Smooth muscle cell (in vitro differentiated cells): ENCODE measurements around the gene MINK1. TPM values are rescaled to one million over a fixed set of nuclear protein-coding genes. Genes with fewer than 3 reads are reported as not detected.

Experiments
- DNase-seq: peaks from one replicate; lab custom pipeline; 2025; ENCODE audit not compliant: unreplicated experiment; lab: John Stamatoyannopoulos, UW
- H2AFZ ChIP-seq: fragments of 200-600 bp; sonication (generic); 2 replicates; pipeline ENCODE4 v1.6.0; 2016; ENCODE audit warnings: antibody characterized with exemption, low read depth, mild to moderate bottlenecking
- H3F3A ChIP-seq: fragments of 200-600 bp; sonication (generic); 2 replicates; pipeline ENCODE4 v1.6.0; 2017; ENCODE audit warnings: antibody characterized with exemption, low read depth
- H3K27ac ChIP-seq: fragments of 200-600 bp; sonication (generic); 2 replicates; pipeline ENCODE4 v1.5.1; 2016; ENCODE audit warnings: low read depth, mild to moderate bottlenecking
- H3K27me3 ChIP-seq: fragments of 200-600 bp; sonication (generic); 2 replicates; pipeline ENCODE4 v1.6.1; 2016; ENCODE audit warnings: low read depth, mild to moderate bottlenecking
- H3K36me3 ChIP-seq: fragments of 200-600 bp; sonication (generic); 2 replicates; pipeline ENCODE4 v1.5.1; 2016; ENCODE audit warnings: low read depth
- H3K4me1 ChIP-seq: fragments of 200-600 bp; sonication (generic); 2 replicates; pipeline ENCODE4 v1.5.1; 2016; ENCODE audit warnings: low read depth
- H3K4me2 ChIP-seq: fragments of 200-600 bp; sonication (generic); 2 replicates; pipeline ENCODE4 v1.6.0; 2016; ENCODE audit warnings: mild to moderate bottlenecking
- H3K4me3 ChIP-seq: fragments of 200-600 bp; sonication (generic); 2 replicates; pipeline ENCODE4 v1.5.1; 2016; ENCODE audit warnings: mild to moderate bottlenecking
- H3K79me2 ChIP-seq: fragments of 200-600 bp; sonication (generic); 2 replicates; pipeline ENCODE4 v1.6.0; 2016; ENCODE audit warnings: low read depth, mild to moderate bottlenecking
- H3K9ac ChIP-seq: fragments of 200-600 bp; sonication (generic); 2 replicates; pipeline ENCODE4 v1.6.0; 2016; ENCODE audit warnings: low read depth
- H3K9me3 ChIP-seq: fragments of 200-600 bp; sonication (generic); replicated peaks from 2 replicates; pipeline ENCODE4 v1.5.1; 2016; ENCODE audit warnings: low read depth
- H4K20me1 ChIP-seq: fragments of 200-600 bp; sonication (generic); 2 replicates; pipeline ENCODE4 v1.6.0; 2016; ENCODE audit warnings: low read depth
- WGBS: methylation state at CpG from one replicate; pipeline ENCODE4 v1.1.7; 2016; ENCODE audit warnings: low lambda C conversion rate; 5-methylcytosine and 5-hydroxymethylcytosine counted together
- polyA plus RNA-seq: library from polyadenylated mRNA; unstranded; fragments of >200 nt; fragmentation: Nextera tagmentation; extraction: Ambion mirVana; gene quantifications from 2 replicates; pipeline ENCODE4 v1.2.1, GENCODE V29; 2016
- total RNA-seq: library from RNA; depleted of rRNA; stranded (reverse); fragments of >200 nt; gene quantifications from 2 replicates; pipeline ENCODE4 v1.2.3, GENCODE V29; 2014
- TF ChIP-seq, protein P1 (sequence below): fragments of 200-600 bp; sonication (generic); IDR thresholded peaks from 2 replicates; pipeline ENCODE4 v1.5.1; 2017; ENCODE audit warnings: borderline replicate concordance, mild to moderate bottlenecking, antibody characterized with exemption; ENCODE audit not compliant: insufficient read depth, poor library complexity, severe bottlenecking

Gene MINK1
- total and polyA plus RNA-seq, 2 experiments from 2014 or later: 26.6 to 26.8 TPM

DNA sequence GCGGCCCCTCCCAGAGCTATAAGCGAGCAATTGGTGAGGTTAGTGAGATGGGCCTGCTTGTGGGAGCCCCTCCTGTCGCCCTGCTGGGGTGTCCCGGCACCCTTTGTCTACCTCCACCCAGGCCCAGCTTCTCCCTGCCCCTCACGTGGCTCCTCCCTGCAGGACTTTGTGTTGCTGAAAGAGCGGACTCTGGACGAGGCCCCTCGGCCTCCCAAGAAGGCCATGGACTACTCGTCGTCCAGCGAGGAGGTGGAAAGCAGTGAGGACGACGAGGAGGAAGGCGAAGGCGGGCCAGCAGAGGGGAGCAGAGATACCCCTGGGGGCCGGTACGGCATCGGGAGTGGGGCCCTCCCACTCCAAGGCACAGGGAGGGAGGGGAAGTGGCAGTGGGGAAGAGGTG is 60.1 kb downstream of the MINK1 start:
- Histone ChIP-seq H3K9me3 (no peaks in the 10 kb centered on the region), H3K4me1 (no peaks in the 10 kb centered on the region), H3K27ac (no peak overlapping the region), H3K27me3 (no peaks in the 10 kb centered on the region), H3K36me3 (no peaks in the 10 kb centered on the region), H3K4me3 (no peak overlapping the region), H3K9ac (no peak overlapping the region), H3K4me2 (no peak overlapping the region), H2AFZ (no peak overlapping the region), H4K20me1 (no peaks in the 10 kb centered on the region), H3K79me2 (no peaks in the 10 kb centered on the region), H3F3A (no peaks in the 10 kb centered on the region)
- TF ChIP-seq, protein P1, sequence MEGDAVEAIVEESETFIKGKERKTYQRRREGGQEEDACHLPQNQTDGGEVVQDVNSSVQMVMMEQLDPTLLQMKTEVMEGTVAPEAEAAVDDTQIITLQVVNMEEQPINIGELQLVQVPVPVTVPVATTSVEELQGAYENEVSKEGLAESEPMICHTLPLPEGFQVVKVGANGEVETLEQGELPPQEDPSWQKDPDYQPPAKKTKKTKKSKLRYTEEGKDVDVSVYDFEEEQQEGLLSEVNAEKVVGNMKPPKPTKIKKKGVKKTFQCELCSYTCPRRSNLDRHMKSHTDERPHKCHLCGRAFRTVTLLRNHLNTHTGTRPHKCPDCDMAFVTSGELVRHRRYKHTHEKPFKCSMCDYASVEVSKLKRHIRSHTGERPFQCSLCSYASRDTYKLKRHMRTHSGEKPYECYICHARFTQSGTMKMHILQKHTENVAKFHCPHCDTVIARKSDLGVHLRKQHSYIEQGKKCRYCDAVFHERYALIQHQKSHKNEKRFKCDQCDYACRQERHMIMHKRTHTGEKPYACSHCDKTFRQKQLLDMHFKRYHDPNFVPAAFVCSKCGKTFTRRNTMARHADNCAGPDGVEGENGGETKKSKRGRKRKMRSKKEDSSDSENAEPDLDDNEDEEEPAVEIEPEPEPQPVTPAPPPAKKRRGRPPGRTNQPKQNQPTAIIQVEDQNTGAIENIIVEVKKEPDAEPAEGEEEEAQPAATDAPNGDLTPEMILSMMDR: no peak
- no peak for DNase-seq
- 97% methylated on average over 18 of the region's 18 CpGs for WGBS

DNA sequence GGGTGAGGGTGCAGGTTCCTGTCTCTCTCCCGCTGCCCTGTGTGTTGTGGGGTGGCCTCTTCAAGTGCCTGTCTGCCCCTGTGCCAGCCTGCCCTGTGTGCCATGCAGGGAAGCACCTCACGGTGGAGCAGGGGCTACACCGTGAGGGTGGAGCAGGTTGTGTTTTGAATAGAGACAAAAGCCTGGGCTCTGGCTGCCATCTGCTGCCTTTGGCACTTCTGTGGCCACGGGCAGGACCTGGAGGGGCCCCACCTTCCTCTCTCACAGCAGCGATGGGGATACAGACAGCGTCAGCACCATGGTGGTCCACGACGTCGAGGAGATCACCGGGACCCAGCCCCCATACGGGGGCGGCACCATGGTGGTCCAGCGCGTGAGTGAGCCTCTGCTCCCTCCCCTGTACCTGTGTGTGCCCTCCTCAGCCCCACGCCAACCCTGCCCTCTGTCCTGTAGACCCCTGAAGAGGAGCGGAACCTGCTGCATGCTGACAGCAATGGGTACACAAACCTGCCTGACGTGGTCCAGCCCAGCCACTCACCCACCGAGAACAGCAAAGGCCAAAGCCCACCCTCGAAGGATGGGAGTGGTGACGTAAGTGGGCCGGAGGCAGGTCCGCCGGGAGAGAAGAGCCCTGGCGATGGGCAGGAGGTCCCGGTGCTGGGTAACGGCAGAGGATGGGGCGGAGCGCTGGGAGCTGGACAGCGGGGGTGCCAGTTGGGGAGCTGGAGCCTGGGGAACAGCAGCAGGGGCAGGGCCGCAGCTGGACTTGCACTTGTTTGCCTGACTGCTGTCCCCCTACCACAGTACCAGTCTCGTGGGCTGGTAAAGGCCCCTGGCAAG is 60.8 kb downstream of the MINK1 start:
- DNase-seq: no peak
- H3K36me3 ChIP-seq: no peaks in the 10 kb centered on the region
- TF ChIP-seq, protein P1: no peak
- no peaks in the 10 kb centered on the region for H3F3A ChIP-seq
- H3K27ac ChIP-seq: no peak overlapping the region
- H3K4me3 ChIP-seq: no peak overlapping the region
- no peaks in the 10 kb centered on the region for H4K20me1 ChIP-seq
- H3K9me3 ChIP-seq: no peaks in the 10 kb centered on the region
- no peak overlapping the region for H3K9ac ChIP-seq
- H3K79me2 ChIP-seq: no peaks in the 10 kb centered on the region
- H3K4me2 ChIP-seq: no peak overlapping the region
- no peak overlapping the region for H2AFZ ChIP-seq
- 93% methylated on average over 29 of the region's 31 CpGs for WGBS
- no peaks in the 10 kb centered on the region for H3K4me1 ChIP-seq
- H3K27me3 ChIP-seq: no peaks in the 10 kb centered on the region

DNA sequence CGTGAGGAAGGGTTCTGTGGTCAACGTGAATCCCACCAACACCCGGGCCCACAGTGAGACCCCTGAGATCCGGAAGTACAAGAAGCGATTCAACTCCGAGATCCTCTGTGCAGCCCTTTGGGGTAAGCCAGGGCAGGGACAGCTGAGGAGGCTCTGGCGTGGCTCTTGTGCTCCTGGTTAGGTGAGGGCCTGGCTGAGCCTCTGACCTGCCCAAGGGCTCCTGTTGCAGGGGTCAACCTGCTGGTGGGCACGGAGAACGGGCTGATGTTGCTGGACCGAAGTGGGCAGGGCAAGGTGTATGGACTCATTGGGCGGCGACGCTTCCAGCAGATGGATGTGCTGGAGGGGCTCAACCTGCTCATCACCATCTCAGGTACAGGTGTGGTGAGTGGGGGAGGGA is 62.0 kb downstream of the MINK1 start:
- Histone ChIP-seq H2AFZ (no peak overlapping the region), H3K9ac (no peak overlapping the region), H4K20me1 (no peaks in the 10 kb centered on the region), H3K79me2 (no peaks in the 10 kb centered on the region), H3K4me2 (no peak overlapping the region), H3K4me3 (no peak overlapping the region), H3K27ac (no peak overlapping the region), H3F3A (no peaks in the 10 kb centered on the region), H3K36me3 (no peaks in the 10 kb centered on the region), H3K9me3 (no peaks in the 10 kb centered on the region), H3K27me3 (no peaks in the 10 kb centered on the region), H3K4me1 (no peaks in the 10 kb centered on the region)
- no peak for DNase-seq
- WGBS: 94% methylated on average over 13 of the region's 13 CpGs
- TF ChIP-seq, protein P1: no peak
